AML-193 (cell line): Measurements from ENCODE around the gene CDKN2D.

Experiments used
- DNase-seq, 2 experiments: peaks; one replicate each; lab custom pipeline; 2025; lab: John Stamatoyannopoulos, UW

Gene CDKN2D

DNA sequence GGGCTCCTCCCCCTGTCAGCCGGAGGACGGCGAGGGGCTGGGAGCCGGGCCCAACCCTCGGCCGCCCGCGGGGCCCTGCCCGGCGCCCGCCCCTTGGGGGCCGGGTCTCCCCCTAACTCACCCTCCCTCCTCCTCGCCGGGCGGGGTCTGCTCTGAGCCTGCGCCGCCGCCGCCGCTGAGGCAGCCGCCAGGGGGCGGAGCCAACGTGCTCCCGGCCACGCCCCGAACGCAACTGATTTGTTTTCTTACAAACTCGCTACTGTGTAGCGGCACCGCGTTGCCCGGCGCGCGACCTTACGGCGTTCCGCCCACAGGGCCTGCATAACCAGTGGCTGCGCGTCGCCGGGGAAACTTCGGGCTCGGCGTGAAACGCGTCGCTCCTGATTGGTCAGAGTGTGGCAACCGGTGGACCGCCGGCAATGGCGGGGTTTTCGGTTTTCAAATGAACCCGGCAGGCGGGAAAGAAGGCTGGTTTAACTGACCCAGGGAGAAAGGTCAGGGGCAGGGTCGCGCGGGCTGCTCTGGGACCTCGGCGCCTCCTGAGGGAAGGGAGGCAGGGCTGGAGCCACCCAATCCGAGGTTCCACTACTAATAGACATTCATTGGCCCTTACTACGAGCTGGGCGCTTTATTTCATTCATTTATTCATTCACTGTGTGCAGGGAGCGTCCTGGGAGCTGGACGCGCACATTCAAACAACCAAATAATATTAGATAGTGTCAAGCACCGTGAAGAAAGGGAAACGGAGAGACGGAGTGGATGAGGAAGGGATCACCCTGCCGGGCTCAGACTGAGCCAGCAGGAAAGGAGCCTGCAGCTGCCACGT lies at the start of gene CDKN2D:
Gene CDKN2D (minus strand): TSS at position 154 of the 826 bp plus-strand sequence. CDS start 326 bp downstream, outside the sequence.
- DNase-seq = peak; percentile 97

- no peak for DNase-seq
Measured at GRCh38 chr19:10617409-10618121, 48.8 kb upstream of the CDKN2D start.

GRCh38 chr19:10615429-10616023 lies 46.7 kb upstream of the CDKN2D start:
- DNase-seq = no peak

GRCh38 chr19:10612499-10613119 lies 43.8 kb upstream of the CDKN2D start:
- no peak for DNase-seq

GRCh38 chr19:10611907-10612306 lies 43.1 kb upstream of the CDKN2D start:
- DNase-seq = no peak

DNA sequence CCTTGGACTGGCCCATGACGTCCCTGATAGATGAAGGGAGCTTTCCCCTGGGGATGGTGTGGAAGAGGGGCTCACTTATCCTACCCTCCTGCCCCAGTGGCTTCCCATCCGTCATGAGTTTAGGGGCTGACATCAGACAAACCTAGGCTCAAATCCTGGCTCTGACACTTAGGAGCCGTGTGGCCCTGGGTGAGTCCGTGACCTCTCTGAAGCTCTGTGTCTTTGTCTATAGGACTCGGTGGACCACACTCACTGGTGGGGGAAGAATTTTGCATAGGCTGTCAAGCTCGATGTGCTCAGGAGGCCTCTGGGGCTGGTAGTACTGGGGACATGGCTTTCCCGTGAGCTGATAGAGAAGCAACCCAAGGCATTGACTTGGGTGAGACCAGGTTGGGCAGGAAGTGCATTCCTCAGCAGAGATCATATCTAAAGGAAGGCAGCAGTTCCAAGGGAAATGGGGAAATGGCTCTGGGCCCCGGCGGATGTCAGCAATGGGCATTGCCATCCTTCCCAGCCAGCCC lies 35.7 kb upstream of the CDKN2D start:
- DNase-seq = peak; percentile 16 to 19

- DNase-seq = peak; percentile 82 to 88
Measured at GRCh38 chr19:10603873-10604459, 35.2 kb upstream of the CDKN2D start.

DNA sequence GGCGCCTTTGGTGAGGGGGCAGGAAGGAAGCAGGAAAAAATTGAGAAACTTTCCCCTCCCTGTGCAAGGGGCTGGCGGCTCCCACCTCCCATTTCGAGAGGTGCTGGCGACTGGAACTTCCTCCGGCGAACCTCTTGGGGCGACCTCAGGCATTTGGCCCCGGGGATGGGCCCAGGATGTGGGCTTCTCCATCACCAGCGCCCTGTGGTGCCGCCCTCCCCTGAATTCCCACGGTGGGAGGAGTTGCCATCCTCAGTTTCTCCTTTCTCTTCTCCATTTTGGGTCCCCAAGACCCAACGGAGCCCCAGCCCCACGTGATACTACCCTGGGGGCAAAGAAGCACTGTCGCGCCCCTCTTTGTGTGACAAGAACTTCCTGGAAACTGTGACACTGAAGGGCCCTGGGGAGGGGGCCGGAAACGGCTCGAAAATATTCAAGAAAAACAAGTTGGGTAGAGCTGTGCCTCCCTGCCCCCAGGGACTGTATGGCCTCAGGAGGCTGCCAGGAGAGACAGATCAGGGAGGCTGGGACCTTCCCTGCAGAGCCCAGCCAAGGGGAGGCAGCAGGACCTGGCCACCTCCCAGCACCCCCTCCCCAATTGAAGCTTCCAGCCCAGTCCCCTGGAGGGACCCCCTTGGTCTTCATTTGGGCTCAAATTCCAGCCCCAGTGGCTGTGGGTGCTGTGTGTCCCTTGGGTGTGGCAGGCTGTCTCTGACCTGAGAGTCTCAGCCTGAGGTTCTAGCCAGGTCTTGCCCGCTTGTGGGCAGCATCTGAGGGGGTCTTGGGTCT lies 34.5 kb upstream of the CDKN2D start:
- peak in 1 of 2 experiments; percentile 13 for DNase-seq

DNA sequence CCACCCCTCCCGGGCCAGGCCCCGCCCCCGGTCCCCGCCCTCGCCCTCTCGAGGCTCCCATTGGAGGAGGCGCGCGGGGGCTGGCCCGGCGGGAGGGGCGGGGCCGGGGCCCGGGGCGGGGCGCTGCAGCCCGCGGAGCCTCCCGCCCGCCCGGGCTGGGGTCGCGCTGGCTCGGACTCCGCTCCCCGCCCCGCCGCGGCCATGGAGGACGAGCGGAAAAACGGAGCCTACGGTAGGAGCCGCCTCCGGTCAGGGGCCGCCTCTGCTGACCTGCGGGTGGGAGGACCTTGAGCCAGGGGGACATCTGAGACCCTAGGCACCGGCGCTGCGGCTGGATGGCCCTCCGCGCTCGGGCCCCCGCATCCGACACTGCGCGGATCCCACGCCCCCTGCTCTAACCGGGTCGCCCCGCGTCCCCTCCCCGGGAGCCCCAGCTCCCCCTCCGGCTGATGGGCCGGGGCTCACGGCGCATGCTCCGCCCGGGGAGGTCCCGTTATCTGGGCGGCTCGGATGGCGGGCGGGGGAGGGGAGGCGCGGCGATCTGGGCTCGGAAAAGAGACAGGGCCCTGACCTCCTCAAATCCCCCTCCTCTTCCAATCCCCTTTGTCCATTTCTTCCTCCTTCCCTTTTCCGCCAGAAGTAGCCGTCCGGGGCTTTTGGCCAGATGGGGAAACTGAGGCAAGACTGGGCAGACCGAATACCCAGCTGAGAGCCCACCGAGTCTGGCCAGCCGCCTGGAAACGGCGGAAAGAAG lies 33.7 kb upstream of the CDKN2D start:
- DNase-seq = peak; percentile 39 to 52

GRCh38 chr19:10601999-10602329 lies 33.2 kb upstream of the CDKN2D start:
- DNase-seq = no peak

DNA sequence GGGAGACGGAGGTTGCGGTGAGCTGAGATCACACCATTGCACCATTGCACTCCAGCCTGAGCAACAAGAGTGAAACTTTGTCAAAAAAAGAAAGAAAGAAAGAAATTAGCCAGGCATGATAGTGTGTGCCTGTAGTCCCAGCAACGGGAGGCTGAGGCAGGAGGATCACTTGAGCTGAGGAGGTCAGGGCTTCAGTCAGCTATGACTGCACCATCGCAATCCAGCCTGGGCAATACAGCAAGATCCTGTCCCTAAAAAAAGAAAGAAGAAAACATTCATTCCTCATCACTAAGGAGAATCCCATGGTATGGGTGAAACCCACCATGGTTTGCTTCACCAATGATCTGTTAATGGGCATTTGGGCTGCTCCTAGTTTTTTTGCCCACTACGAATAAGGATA lies 31.4 kb upstream of the CDKN2D start:
- no peak for DNase-seq

DNA sequence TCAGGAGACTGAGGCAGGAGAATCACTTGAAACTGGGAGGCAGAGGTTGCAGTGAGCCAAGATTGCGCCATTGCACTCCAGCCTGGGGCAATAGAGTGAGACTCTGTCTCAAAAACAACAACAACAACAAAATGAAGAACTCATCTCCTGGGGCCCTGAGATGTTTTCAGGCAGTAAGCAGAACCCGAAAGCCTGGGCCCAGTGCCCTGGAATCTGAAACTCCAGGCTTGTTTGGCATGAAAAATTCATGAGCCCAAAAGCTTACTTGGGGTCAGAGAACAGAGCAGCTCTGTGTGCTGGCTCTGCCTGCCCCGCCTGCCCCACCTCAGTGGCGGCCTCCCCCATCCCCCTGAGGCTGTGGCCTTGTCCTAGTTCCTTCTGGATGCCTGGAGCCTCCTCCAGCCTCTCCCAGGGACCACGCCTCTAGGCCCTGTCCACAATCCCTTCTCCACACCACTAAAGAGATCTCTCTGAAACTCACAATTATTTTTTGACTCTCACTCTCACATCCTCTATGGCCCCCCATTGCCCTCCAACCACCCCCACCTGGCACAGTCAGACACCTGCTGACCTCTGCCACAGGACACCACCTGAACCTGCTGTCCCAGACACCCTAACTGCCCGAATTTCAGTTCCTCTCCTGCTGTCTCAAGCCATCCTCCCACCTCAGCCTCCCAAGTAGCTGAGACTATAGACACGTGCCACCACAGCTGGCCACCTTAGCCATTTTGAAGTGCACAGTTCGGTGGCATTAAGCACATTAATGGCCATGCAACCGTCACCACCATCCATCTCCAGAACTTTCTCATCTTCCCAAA lies 25.2 kb upstream of the CDKN2D start:
- DNase-seq = no peak

DNA sequence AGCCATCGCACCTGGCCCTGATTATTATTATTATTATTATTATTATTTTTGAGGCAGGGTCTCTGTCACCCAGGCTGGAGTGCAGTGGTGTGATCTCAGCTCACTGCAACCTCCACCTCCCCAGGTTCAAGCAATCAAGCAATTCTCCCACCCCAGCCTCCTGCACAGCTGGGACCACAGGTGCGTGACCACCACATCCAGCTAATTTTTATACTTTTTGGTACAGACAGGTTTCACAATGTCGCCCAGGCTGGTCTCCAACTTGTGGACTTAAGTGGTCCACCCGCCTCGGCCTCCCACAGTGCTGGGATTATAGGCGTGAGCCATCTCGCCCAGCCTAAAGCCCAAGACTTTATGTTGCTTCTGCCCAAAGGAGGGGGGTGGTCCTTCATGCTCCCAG lies 24.4 kb upstream of the CDKN2D start:
- DNase-seq = no peak

- DNase-seq = no peak
Measured at GRCh38 chr19:10587839-10588150, 19.0 kb upstream of the CDKN2D start.

DNA sequence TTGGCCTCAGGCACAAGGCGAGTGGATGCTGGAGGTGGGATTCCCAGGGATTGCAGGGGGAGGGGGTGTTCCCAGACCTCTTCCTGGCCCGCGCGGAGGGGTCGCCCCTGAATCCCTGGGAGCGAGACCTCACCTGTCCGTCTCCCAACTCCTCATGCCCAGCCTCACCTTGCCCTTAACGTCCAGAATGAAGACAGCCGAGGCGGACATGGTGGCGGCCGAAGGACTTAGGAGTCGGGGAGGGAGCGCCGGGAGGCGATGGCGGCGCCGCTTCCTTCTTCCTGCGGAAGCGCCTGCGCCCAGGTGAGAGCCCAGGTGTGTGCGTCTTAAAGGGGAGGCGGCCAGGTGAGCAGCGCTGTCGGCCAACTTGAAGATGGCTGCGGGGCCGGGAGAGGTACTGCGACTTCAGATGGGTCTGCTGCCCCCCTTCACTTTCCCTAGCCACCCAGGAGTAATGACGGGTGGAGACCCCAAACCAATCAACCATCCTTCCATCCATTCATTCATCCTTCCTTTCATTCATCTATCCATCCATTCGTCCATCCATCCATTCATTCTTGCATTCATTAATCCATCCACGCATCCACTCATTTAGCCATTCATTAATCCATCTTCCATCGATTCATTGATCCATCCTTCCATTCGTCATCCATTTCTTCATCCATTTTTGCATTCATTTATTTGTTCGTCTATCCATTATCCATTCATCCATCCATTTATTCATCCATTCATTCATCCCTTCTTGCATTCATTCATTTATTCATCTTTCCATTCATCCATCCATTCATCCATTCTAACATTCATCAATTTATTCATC lies 18.5 kb upstream of the CDKN2D start, which contains the start of gene AP1M2:
Gene AP1M2 (minus strand): TSS at position 291 of the 817 bp plus-strand sequence. CDS start 81 bp downstream, at position 210.
- DNase-seq = no peak

DNA sequence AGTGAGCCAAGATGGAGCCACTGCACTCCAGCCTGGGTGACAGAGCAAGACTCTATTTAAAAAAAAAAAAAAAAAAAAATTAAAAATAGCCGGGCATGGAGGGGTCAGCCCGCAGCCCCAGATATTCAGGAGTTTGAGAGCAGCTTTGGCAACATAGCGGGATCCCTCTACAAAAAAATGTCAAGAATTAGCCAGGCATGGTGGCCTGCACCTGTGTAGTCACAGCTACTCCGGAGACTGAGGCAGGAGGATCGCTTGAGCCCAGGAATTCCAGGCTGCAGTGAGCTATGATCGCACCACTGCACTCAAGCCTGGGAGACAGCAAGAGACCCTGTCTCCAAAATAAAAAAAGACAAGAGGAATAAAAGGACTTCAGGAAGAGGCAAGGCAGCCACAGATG lies 17.6 kb upstream of the CDKN2D start:
- no peak for DNase-seq

DNA sequence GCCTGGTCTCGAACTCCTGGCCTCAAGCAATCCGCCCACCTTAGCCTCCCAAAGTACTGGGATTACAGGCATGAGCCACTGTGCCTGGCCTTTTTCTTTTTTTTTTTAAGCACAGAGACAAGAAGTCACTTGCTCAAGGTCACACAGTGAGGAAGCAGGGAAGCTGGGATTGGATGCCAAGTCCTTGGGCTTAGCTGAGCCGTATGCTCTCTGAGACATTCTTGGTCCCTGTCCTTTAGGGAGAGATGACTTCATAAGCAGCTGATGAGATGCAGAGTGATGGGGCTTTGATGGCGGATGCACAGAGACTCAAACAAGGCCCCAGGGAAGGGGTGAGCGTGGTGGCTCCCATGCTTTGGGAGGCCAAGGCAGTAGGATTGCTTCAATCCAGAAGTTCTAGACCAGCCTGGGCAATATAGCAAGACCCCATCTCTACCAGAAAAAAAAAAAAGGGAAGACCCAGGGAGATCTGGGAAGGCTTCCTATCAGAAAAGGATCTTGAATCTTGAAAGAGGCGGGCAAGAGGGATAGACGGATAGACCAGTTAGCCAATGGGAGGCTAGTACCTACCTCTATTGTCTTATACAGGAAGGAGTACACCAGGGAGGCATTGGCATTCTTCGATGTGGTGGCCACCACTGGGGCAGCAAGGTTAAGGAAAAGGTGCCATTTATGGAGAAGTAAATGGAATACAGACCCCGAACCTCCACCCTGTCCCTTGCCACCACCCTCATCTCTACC lies 14.4 kb upstream of the CDKN2D start:
- DNase-seq = no peak

GRCh38 chr19:10582091-10582490 lies 13.3 kb upstream of the CDKN2D start:
- DNase-seq = no peak
